MCF 10A (cell line): ENCODE results near the gene TUBG1. TPM values are rescaled to one million over a fixed set of nuclear protein-coding genes. Genes with fewer than 3 reads are reported as not detected.

Source experiments
- BruUV-seq: library from RNA; stranded (reverse); fragments of 400-500 nt; replicated peaks from 2 replicates; lab custom pipeline; 2021; lab: Mats Ljungman, UMichigan
- CTCF ChIA-PET: fragments of 300-600 bp; sonication (Branson Sonifier 250); formaldehyde crosslinking; extraction: SDS; loops from one replicate; lab custom pipeline; 2021; ENCODE audit warnings: antibody characterized with exemption, inconsistent platforms; lab: Yijun Ruan, JAX
- POLR2A ChIA-PET: fragments of 300-600, 350-650 bp; sonication (Branson Sonifier 250); formaldehyde crosslinking; extraction: SDS; loops from one replicate; lab custom pipeline; 2020; ENCODE audit warnings: antibody characterized with exemption, inconsistent platforms; lab: Yijun Ruan, JAX
- DNase-seq: peaks from one replicate; pipeline ENCODE4 v3.0.0-alpha.2; 2018; ENCODE audit not compliant: unreplicated experiment
- H3K27ac Mint-ChIP-seq: one replicate; pipeline ENCODE4 v1.8.0; 2022; ENCODE audit warnings: mild to moderate bottlenecking, low read depth, mixed read lengths; ENCODE audit not compliant: unreplicated experiment
- H3K27me3 Mint-ChIP-seq: one replicate; pipeline ENCODE4 v1.8.0; 2022; ENCODE audit warnings: mixed read lengths; ENCODE audit not compliant: insufficient read depth, unreplicated experiment
- H3K36me3 Mint-ChIP-seq: one replicate; pipeline ENCODE4 v1.8.0; 2022; ENCODE audit warnings: mild to moderate bottlenecking, moderate library complexity, mixed read lengths; ENCODE audit not compliant: insufficient read depth, unreplicated experiment
- H3K4me1 Mint-ChIP-seq: one replicate; pipeline ENCODE4 v1.8.0; 2022; ENCODE audit warnings: mixed read lengths; ENCODE audit not compliant: insufficient read depth, unreplicated experiment
- H3K4me3 Mint-ChIP-seq: one replicate; pipeline ENCODE4 v1.8.0; 2022; ENCODE audit warnings: mild to moderate bottlenecking, moderate library complexity, mixed read lengths; ENCODE audit not compliant: unreplicated experiment
- H3K9me3 Mint-ChIP-seq: one replicate; pipeline ENCODE4 v1.8.0; 2022; ENCODE audit warnings: mixed read lengths; ENCODE audit not compliant: unreplicated experiment
- CTCF ChIP-seq: fragments of 200-600 bp; IDR thresholded peaks from one replicate; pipeline ENCODE4 v1.8.0; 2022; ENCODE audit warnings: antibody characterized with exemption, mild to moderate bottlenecking; ENCODE audit not compliant: unreplicated experiment
- intact Hi-C: fragments of 100-400 bp; cut with micrococcal nuclease; formaldehyde crosslinking; loops from 2 replicates; pipeline ENCODE4 v1.14.1; 2022
- total RNA-seq: library from RNA; stranded (reverse); gene quantifications from 2 replicates; pipeline ENCODE4 v1.2.3, GENCODE V29; 2022

TUBG1 gene
- total RNA-seq, 1 experiment from 2014 or later = 60.2 TPM

- POLR2A ChIA-PET = interaction anchor here (0.7 to 2.5 kb wide), 13 partner anchors 8 to 882 kb away, joined by 3 to 22 read pairs (median 4); partner anchors contain the start of genes CAVIN1, NAGLU, PLEKHH3 and PSMC3IP
- TF ChIP-seq CTCF = no peak
- peaks cover 20% of the 10 kb centered on the region for H3K4me1 Mint-ChIP-seq
Observed at GRCh38 chr17:42562388-42563142, 46.9 kb upstream of the TUBG1 start.

GRCh38 chr17:42563143-42563509 is 46.4 kb upstream of the TUBG1 start:
- Mint-ChIP-seq H3K4me3 (peak overlapping the region; percentile 94), H3K4me1 (peaks cover 24% of the 10 kb centered on the region), H3K27ac (peak overlapping the region; percentile 96), H3K9me3 (no peaks in the 10 kb centered on the region), H3K27me3 (no peaks in the 10 kb centered on the region), H3K36me3 (peaks cover 19% of the 10 kb centered on the region)
- intact Hi-C loops = no loop called here
- no TSS peak for BruUV-seq
- no peak for DNase-seq
- CTCF ChIA-PET = interaction anchor here (0.6 to 1.3 kb wide), 5 partner anchors 15 to 730 kb away, joined by 3 to 4 read pairs (median 4); no protein-coding TSS in a partner anchor
- POLR2A ChIA-PET = interaction anchor here (0.6 to 2.5 kb wide), 13 partner anchors 9 to 881 kb away, joined by 3 to 22 read pairs (median 4); partner anchors contain the start of genes CAVIN1, NAGLU, PLEKHH3 and PSMC3IP
- TF ChIP-seq CTCF = no peak

More at GRCh38 chr17:42562388-42563142, 46.9 kb upstream of the TUBG1 start:
- intact Hi-C loops = no loop called here
- Mint-ChIP-seq H3K27ac (peak overlapping the region; percentile 96), H3K27me3 (no peaks in the 10 kb centered on the region), H3K36me3 (peaks cover 19% of the 10 kb centered on the region), H3K9me3 (no peaks in the 10 kb centered on the region), H3K4me3 (peak overlapping the region; percentile 94)
- peak; percentile 30 for DNase-seq
- TSS peak; percentile 47 for BruUV-seq
- CTCF ChIA-PET = interaction anchor here (0.6 to 1.3 kb wide), 3 partner anchors 16 to 729 kb away, joined by 3 to 4 read pairs (median 4); no protein-coding TSS in a partner anchor

- Mint-ChIP-seq H3K36me3 (peaks cover 19% of the 10 kb centered on the region), H3K27ac (no peak overlapping the region), H3K27me3 (no peaks in the 10 kb centered on the region), H3K4me3 (peak overlapping the region; percentile 94), H3K9me3 (no peaks in the 10 kb centered on the region), H3K4me1 (peaks cover 24% of the 10 kb centered on the region)
- CTCF ChIA-PET = interaction anchor here (0.6 to 1.3 kb wide), 5 partner anchors 16 to 446 kb away, joined by 3 to 5 read pairs (median 4); no protein-coding TSS in a partner anchor
- DNase-seq = peak; percentile 85
- POLR2A ChIA-PET = interaction anchor here (0.6 to 2.5 kb wide), 13 partner anchors 9 to 881 kb away, joined by 3 to 22 read pairs (median 4); partner anchors contain the start of genes CAVIN1, NAGLU, PLEKHH3 and PSMC3IP
- intact Hi-C loops = no loop called here
- no TSS peak for BruUV-seq
- no peak for TF ChIP-seq CTCF
Observed at GRCh38 chr17:42563543-42563942, 45.9 kb upstream of the TUBG1 start.

- intact Hi-C loops = no loop called here
- Mint-ChIP-seq H3K4me1 (peaks cover 24% of the 10 kb centered on the region), H3K4me3 (peak overlapping the region; percentile 94), H3K27ac (no peak overlapping the region), H3K36me3 (peaks cover 20% of the 10 kb centered on the region), H3K9me3 (no peaks in the 10 kb centered on the region), H3K27me3 (no peaks in the 10 kb centered on the region)
- ChIA-PET CTCF (interaction anchor here (0.5 to 1.2 kb wide), 8 partner anchors 10 to 446 kb away, joined by 3 to 5 read pairs (median 4); no protein-coding TSS in a partner anchor), POLR2A (interaction anchor here (0.7 to 6.2 kb wide), 7 partner anchors 10 to 880 kb away, joined by 3 to 51 read pairs (median 8); partner anchors contain the start of genes PSMC3IP and TUBG1)
- no TSS peak for BruUV-seq
- TF ChIP-seq CTCF = no peak
- DNase-seq = no peak
Observed at GRCh38 chr17:42563950-42564349, 45.5 kb upstream of the TUBG1 start.
